Measurements from ENCODE around the gene THSD7B.

Gene THSD7B

DNA sequence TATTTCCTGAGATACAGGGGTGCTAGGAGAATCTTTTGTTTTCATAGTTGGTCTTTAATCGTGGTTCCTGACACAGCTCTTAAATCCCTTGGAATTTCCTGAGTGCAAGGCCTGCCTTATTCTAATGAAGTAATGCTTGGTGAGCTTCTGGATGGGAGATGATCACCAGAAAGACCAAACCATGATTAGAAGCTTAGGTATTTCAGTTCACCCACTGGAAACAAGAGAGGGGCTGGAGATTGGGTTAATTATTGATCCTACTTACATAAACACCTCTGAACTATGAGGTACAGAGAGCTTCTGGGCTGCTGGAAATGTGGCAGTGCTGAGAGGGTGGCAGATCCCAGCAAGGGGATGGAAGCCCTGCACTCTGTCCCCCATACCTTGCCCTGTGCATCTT lies 406.8 kb downstream of the THSD7B start:
- no peaks in the 10 kb centered on the region for H3K9me3 ChIP-seq (ENCODE audit: control insufficient read depth, insufficient read depth, low read length)
- no peak overlapping the region for H3K27ac ChIP-seq (ENCODE audit: low read depth, low read length)
- no peaks in the 10 kb centered on the region for H3F3A ChIP-seq (ENCODE audit: control insufficient read depth, insufficient read depth)
- TF ChIP-seq EZH2phosphoT487 (IDR thresholded peaks at IDR 0.05; ENCODE audit: borderline replicate concordance, low read length): no peak
- TF ChIP-seq, protein P1, sequence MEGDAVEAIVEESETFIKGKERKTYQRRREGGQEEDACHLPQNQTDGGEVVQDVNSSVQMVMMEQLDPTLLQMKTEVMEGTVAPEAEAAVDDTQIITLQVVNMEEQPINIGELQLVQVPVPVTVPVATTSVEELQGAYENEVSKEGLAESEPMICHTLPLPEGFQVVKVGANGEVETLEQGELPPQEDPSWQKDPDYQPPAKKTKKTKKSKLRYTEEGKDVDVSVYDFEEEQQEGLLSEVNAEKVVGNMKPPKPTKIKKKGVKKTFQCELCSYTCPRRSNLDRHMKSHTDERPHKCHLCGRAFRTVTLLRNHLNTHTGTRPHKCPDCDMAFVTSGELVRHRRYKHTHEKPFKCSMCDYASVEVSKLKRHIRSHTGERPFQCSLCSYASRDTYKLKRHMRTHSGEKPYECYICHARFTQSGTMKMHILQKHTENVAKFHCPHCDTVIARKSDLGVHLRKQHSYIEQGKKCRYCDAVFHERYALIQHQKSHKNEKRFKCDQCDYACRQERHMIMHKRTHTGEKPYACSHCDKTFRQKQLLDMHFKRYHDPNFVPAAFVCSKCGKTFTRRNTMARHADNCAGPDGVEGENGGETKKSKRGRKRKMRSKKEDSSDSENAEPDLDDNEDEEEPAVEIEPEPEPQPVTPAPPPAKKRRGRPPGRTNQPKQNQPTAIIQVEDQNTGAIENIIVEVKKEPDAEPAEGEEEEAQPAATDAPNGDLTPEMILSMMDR (IDR thresholded peaks at IDR 0.05; ENCODE audit: low read depth, low read length, poor library complexity, severe bottlenecking): no peak
- H3K4me3 ChIP-seq (ENCODE audit: low read length): no peak overlapping the region
- no peak overlapping the region for H3K4me2 ChIP-seq (ENCODE audit: low read length)
- H3K36me3 ChIP-seq (ENCODE audit: control insufficient read depth, low read length): no peaks in the 10 kb centered on the region
- H3K79me2 ChIP-seq (ENCODE audit: control insufficient read depth, low read length): no peaks in the 10 kb centered on the region
- no peaks in the 10 kb centered on the region for H3K9me2 ChIP-seq (replicated peaks; ENCODE audit: control insufficient read depth, low read length)
- H3K4me1 ChIP-seq (ENCODE audit: control insufficient read depth, low read length): no peaks in the 10 kb centered on the region
- no peaks in the 10 kb centered on the region for H4K20me1 ChIP-seq (ENCODE audit: control insufficient read depth, insufficient read depth, low read depth, low read length)
- no peaks in the 10 kb centered on the region for H3K27me3 ChIP-seq (ENCODE audit: control insufficient read depth, low read length)

DNA sequence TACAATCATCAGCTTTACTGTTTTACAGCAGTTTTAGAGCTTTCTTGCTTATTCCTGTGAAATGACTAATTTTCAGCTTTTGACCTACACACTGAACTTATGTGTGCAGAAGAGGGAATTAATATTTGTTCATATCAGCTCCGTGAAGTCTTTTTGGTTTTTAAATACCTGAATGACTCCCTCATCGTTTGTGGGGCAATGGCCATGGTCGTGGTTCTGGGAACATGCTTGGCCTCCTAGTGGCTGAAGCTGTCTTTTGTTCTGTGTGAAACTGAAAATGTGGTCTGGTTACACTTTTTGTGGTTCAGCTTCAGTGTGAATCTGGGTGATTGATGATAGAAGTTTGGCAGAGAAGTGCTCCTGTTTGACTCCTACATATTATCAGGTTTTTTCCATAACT lies 408.1 kb downstream of the THSD7B start:
- TF ChIP-seq, protein P1 (IDR thresholded peaks at IDR 0.05; ENCODE audit: low read depth, low read length, poor library complexity, severe bottlenecking): peak; percentile 21
- TF ChIP-seq EZH2phosphoT487 (IDR thresholded peaks at IDR 0.05; ENCODE audit: borderline replicate concordance, low read length): no peak
- no peaks in the 10 kb centered on the region for H3K9me3 ChIP-seq (ENCODE audit: control insufficient read depth, insufficient read depth, low read length)

DNA sequence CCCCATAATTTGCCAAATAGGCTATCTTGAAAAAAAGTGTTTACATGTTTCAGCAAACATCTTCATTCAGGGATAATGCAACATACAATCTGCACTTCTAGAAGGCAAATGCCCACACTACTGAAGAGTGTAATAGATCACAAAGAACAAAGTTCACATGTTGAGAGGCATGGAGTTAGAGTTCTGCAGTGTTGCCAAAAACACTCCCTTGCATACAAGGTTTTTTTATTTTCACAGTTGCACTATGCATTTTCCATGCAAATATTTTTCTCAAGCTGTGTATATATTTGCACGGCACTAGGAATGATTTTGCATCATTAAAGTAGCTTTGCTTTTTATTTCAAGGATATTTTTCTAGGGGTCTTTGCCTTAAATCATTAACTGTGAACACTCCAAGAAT lies 409.9 kb downstream of the THSD7B start:
- no peak overlapping the region for H3K27ac ChIP-seq (ENCODE audit: low read depth, low read length)
- no peaks in the 10 kb centered on the region for H3K9me3 ChIP-seq (ENCODE audit: control insufficient read depth, insufficient read depth, low read length)
- no peaks in the 10 kb centered on the region for H3K9me2 ChIP-seq (replicated peaks; ENCODE audit: control insufficient read depth, low read length)
- H3K27me3 ChIP-seq (ENCODE audit: control insufficient read depth, low read length): no peaks in the 10 kb centered on the region
- H3K79me2 ChIP-seq (ENCODE audit: control insufficient read depth, low read length): no peaks in the 10 kb centered on the region
- H4K20me1 ChIP-seq (ENCODE audit: control insufficient read depth, insufficient read depth, low read depth, low read length): no peaks in the 10 kb centered on the region
- H3K4me3 ChIP-seq (ENCODE audit: low read length): no peak overlapping the region
- TF ChIP-seq, protein P1 (IDR thresholded peaks at IDR 0.05; ENCODE audit: low read depth, low read length, poor library complexity, severe bottlenecking): no peak
- TF ChIP-seq EZH2phosphoT487 (IDR thresholded peaks at IDR 0.05; ENCODE audit: borderline replicate concordance, low read length): no peak
- no peaks in the 10 kb centered on the region for H3F3A ChIP-seq (ENCODE audit: control insufficient read depth, insufficient read depth)
- no peaks in the 10 kb centered on the region for H3K36me3 ChIP-seq (ENCODE audit: control insufficient read depth, low read length)
- H3K4me2 ChIP-seq (ENCODE audit: low read length): no peak overlapping the region
- H3K4me1 ChIP-seq (ENCODE audit: control insufficient read depth, low read length): no peaks in the 10 kb centered on the region

More for the DNA sequence above, 408.1 kb downstream of the THSD7B start:
- Histone ChIP-seq H3K27me3 (ENCODE audit: control insufficient read depth, low read length) (no peaks in the 10 kb centered on the region), H3K79me2 (ENCODE audit: control insufficient read depth, low read length) (no peaks in the 10 kb centered on the region), H4K20me1 (ENCODE audit: control insufficient read depth, insufficient read depth, low read depth, low read length) (no peaks in the 10 kb centered on the region), H3K9me2 (replicated peaks; ENCODE audit: control insufficient read depth, low read length) (no peaks in the 10 kb centered on the region), H3K4me3 (ENCODE audit: low read length) (no peak overlapping the region), H3K27ac (ENCODE audit: low read depth, low read length) (no peak overlapping the region), H3K36me3 (ENCODE audit: control insufficient read depth, low read length) (no peaks in the 10 kb centered on the region), H3K4me1 (ENCODE audit: control insufficient read depth, low read length) (no peaks in the 10 kb centered on the region), H3F3A (ENCODE audit: control insufficient read depth, insufficient read depth) (no peaks in the 10 kb centered on the region), H3K4me2 (ENCODE audit: low read length) (no peak overlapping the region)

All from DOHH2 (cell line).